GM19099 (cell line): ENCODE data around the gene DEPDC5.

Source experiments
- POLR2A ChIP-seq: IDR thresholded peaks from 3 replicates; pipeline ENCODE4 v1.6.1; 2011; ENCODE audit warnings: low read depth; ENCODE audit not compliant: insufficient read length; ENCODE audit errors: extremely low read depth

The DEPDC5 gene

GRCh38 chr22:31742115-31742514, 11.7 kb upstream of the DEPDC5 start:
- TF ChIP-seq POLR2A, result no peak

- TF ChIP-seq POLR2A, result no peak
These were observed 11.1 kb upstream of the DEPDC5 start for GRCh38 chr22:31742682-31743081.

GRCh38 chr22:31743871-31744270, 9.9 kb upstream of the DEPDC5 start:
- TF ChIP-seq POLR2A, result no peak

- no peak for TF ChIP-seq POLR2A
These were observed 6.4 kb upstream of the DEPDC5 start for GRCh38 chr22:31747441-31747840.

GRCh38 chr22:31748490-31748889, 5.3 kb upstream of the DEPDC5 start:
- no peak for TF ChIP-seq POLR2A

DNA sequence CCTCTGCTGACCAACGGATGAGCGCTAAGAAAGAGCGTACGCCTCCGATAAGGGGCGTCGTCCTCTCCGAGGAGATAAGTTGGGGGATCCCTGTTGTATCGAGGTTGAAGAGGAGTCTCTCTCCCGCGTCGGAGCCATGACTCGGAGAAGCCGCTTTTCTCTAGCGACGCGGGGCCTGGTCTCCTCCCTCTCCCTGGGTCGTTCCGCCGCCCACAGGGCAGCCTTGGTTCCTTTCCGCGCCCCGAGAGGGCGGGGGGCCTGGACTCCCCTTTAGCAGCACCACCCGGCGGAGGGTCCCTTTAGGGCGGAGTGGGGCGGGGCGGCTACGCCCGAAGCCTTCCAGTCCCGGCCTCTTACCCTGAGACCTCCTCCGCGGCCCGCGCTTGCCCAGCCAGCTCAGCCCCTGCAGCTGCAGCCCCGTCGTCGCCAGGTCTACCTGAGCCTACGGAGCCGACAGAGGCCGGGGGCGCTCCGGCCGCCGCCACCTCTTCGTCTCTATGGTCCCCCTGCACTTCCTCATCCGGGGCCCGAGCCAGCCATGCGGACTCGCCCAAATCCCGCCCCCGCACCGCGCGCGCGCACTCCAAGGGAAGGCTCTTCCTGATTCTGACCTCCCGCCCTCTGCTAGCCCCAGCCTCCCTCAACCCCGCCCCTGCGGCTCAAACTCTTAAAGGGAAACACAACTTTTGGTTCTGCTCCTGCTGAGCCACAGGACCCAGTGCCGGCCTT, 4.0 kb upstream of the DEPDC5 start, which contains the start of gene PRR14L:
TSS of gene PRR14L (minus strand) at position 497 of the 729 bp plus-strand sequence. CDS start 11,272 bp downstream, outside the sequence.
- TF ChIP-seq POLR2A, result peak; percentile 96

- no peak for TF ChIP-seq POLR2A
These were observed 3.2 kb upstream of the DEPDC5 start for GRCh38 chr22:31750365-31751284.

DNA sequence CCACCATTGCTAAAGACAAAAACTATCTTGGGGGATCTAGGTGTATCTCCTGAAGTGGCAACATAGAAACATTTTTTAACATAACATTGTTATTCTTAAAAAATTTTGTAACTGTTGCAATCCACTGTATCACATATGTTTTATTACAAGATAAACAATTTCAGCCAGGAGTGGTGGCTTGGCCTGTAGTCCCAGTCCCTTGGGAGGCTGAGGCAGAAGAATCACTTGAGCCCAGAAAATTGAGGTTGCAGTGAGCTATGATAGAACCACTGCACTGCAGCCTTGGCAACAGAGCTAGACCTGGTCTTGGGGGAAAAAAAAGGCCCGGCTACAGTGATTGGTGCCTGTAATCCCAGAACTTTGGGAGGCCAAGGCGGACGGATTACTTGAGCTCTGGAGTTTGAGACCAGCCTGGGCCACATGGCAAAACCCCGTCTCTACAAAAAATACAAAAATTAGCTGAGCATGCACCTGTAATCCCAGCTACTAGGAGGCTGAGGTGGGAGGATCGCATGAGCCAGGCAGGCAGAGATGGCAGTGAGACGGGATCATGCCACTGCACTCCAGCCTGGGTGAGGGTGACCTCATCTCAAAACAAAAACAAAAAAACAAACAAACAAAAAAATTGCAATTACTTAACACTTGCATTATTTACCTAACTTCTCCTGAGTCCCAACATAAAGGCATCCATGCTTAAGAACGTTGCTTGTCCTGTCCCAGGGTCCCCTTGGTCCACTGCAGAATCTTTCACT, 1.5 kb upstream of the DEPDC5 start:
- TF ChIP-seq POLR2A, result no peak

DNA sequence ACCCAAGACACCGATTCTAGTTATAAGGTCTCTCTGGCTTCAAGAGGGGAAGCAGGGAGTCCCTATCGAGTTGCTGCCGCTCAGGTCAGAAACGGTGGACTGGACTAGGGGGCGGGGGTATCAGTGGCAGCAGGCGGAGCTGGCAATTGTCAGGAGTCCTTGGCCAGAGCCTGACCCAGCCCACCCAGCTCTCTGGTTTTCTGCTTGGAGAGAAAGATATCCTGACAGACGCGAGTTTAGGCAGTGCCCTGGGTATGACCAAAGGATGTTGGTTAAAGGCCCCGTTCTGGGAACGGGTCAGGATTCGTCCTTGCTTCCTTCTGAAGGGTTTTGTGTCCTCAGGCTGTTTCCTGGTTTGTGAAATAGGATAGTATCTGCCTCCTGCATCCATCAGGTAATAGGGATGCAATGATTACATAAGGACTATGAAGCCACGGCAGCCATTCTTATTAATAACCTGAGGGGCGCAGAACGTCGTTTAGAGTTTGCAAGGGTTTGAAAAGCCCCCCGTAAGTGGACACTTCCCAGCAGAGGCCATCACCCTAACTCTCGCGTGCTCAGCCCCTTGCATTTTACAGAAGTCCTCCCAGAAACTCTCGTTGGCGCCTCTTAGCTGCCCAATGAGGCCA, 700 bp upstream of the DEPDC5 start:
- TF ChIP-seq POLR2A, result no peak

- no peak for TF ChIP-seq POLR2A
These were observed 994 bp downstream of the DEPDC5 start for GRCh38 chr22:31754813-31755212.

DNA sequence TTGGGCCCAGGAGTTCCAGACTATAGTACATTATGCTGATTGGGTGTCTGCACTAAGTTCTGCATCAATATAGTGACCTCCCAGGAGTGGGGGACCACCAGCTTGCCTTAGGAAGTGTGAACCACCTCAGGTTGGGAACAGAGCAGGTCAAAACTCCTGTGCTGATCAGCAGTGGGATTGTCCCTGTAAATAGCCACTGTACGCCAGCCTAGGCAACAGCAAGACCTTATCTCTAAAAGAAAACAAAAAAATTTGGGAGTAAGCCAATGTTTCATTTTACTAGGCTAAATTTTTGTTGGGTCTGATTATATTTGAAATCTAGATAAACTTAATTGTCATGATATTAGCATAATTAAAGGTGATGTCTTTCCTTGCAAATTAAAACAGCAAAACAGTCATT, 3.4 kb downstream of the DEPDC5 start:
- no peak for TF ChIP-seq POLR2A

- TF ChIP-seq POLR2A, result no peak
These were observed 11.0 kb downstream of the DEPDC5 start for GRCh38 chr22:31764785-31765184.

- no peak for TF ChIP-seq POLR2A
These were observed 14.7 kb downstream of the DEPDC5 start for GRCh38 chr22:31768422-31769059.

DNA sequence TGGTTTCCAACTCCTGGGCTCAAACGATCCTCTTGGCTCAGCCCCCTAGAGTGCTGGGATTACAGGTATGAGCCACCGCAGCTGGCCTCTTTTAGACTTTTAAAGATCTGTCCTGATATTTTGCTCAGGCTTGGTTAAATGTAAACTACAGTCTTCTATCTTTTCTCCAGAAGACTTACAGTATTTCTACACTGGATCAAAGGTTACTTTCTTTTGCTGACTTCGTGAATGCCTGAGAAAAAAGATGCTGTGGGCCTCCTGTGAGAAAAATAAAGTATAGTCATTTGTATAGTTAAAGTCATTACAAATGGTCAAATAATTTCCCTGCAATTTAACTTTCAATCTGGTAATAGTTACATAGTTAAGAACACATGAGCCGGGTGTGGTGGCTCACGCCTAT, 19.6 kb downstream of the DEPDC5 start:
- no peak for TF ChIP-seq POLR2A
